ENCODE measurements around the gene CMYA5. TPM values are rescaled to one million over a fixed set of nuclear protein-coding genes. Genes with fewer than 3 reads are reported as not detected.

The CMYA5 gene
- total and polyA plus RNA-seq, 9 of the 15 experiments (the other 6 are each of a cell fraction or from before 2014, with no cell fraction given), result 0.18 to 1.1 (median 0.32) TPM

- Histone ChIP-seq H3K27ac (ENCODE audit: extremely low read depth, low read depth, low read length) (no peak overlapping the region), H3K9ac (ENCODE audit: insufficient read depth in 1 of 2, low read depth in 2 of 2, low read length in 2 of 2) (no peak overlapping the region), H3K9me1 (ENCODE audit: control insufficient read depth, insufficient read depth, low read length) (no peaks in the 10 kb centered on the region), H3K4me2 (ENCODE audit: insufficient read depth, low read length) (no peak overlapping the region), H3K36me3 (ENCODE audit: control insufficient read depth, insufficient read depth, low read length) (no peaks in the 10 kb centered on the region), H2AFZ (ENCODE audit: low read depth, low read length) (no peak overlapping the region), H3K9me3 (replicated peaks; ENCODE audit: control insufficient read depth, insufficient read depth, low read depth, low read length) (0 out of 2 replicates have a peak, but pooled peaks cover 6% of the 10 kb centered on the region), H3K4me3 (no peak overlapping the region), H4K20me1 (replicated peaks; ENCODE audit: control insufficient read depth, insufficient read depth, low read length) (no peaks in the 10 kb centered on the region), H3K79me2 (ENCODE audit: control insufficient read depth, insufficient read depth, low read length) (no peaks in the 10 kb centered on the region), H3K27me3 (ENCODE audit: control insufficient read depth in 2 of 2, insufficient read depth in 2 of 2, low read length in 2 of 2) (no peaks in the 10 kb centered on the region), H3K4me1 (replicated peaks in 1 of 2; ENCODE audit: control insufficient read depth in 2 of 2, insufficient read depth in 2 of 2, low read length in 2 of 2) (peaks cover 0 to 2% of the 10 kb centered on the region in 2 experiments; a peak in 1 of 5 replicates)
- 13% methylated on average over 5 of the region's 5 CpGs for WGBS (ENCODE audit: insufficient coverage, low coverage, missing lambda C conversion rate)
- ATAC-seq (no peak), FAIRE-seq (no peak), DNase-seq (ENCODE audit: extremely low read depth in 1 of 4, low spot score in 3 of 4) (no peak)
- BruUV-seq (replicated peaks), result no TSS peak
- ChIA-PET POLR2A (no interaction called here), CTCF (ENCODE audit: low intra/inter-chr PET ratio) (no interaction called here)
- in situ Hi-C loops (cut with MboI) (no loop called here), intact Hi-C loops (cut with micrococcal nuclease) (loop anchor here (5.0 kb wide), 1 partner anchor 75 kb away; no protein-coding TSS in a partner anchor)
- TF ChIP-seq ZNF316 (IDR thresholded peaks at IDR 0.05), result no peak
- no peak for TF ChIP-seq GATAD2B (IDR thresholded peaks at IDR 0.05; ENCODE audit: borderline replicate concordance)
- TF ChIP-seq HMG20A (CRISPR knock-in tag; conservative IDR thresholded peaks at IDR 0.05), result no peak
- TF ChIP-seq ZNF311 (CRISPR knock-in tag; IDR thresholded peaks at IDR 0.05), result no peak
- no peak for TF ChIP-seq ZBTB5 (IDR thresholded peaks at IDR 0.05)
- no peak for TF ChIP-seq ZNF41 (CRISPR knock-in tag; conservative IDR thresholded peaks at IDR 0.05)
- no peak for TF ChIP-seq RFX1 (IDR thresholded peaks at IDR 0.05)
- no peak for TF ChIP-seq PREB (CRISPR knock-in tag; IDR thresholded peaks at IDR 0.05)
- no peak for TF ChIP-seq ETS2 (tag; IDR thresholded peaks at IDR 0.05; ENCODE audit: borderline replicate concordance, poor library complexity, severe bottlenecking)
- no peak for TF ChIP-seq SRSF3 (IDR thresholded peaks at IDR 0.05; ENCODE audit: insufficient read depth, low read length)
- no peak for TF ChIP-seq SNIP1 (IDR thresholded peaks at IDR 0.05; ENCODE audit: low read depth)
- no peak for TF ChIP-seq ZNF407 (IDR thresholded peaks at IDR 0.05; ENCODE audit: low read depth)
- no peak for TF ChIP-seq ZNF274 (IDR thresholded peaks at IDR 0.05; ENCODE audit: borderline replicate concordance, low read depth, low read length)
These were observed 83.0 kb downstream of the CMYA5 start for GRCh38 chr5:79772651-79773050.

All from K562 (cell line).